HCT116 (cell line): ENCODE results near the gene AGK. TPM values are rescaled to one million over a fixed set of nuclear protein-coding genes. Genes with fewer than 3 reads are reported as not detected.

Experiments used
- ATAC-seq: fragments of 200-7000 bp; cut with Tn5 transposase; 2 replicates; pipeline ENCODE4 v1.9.1; 2020; ENCODE audit warnings: mild to moderate bottlenecking, moderate library complexity
- Bru-seq: library from RNA; stranded (reverse); fragments of 400-500 nt; gene quantifications from one replicate; lab custom pipeline; 2021; lab: Mats Ljungman, UMichigan
- BruChase-seq, 2 experiments: library from RNA; stranded (reverse); fragments of 400-500 nt; gene quantifications; one replicate each; lab custom pipeline; 2021; lab: Mats Ljungman, UMichigan
- BruUV-seq: library from RNA; stranded (reverse); fragments of 400-500 nt; replicated peaks from 2 replicates; lab custom pipeline; 2021; lab: Mats Ljungman, UMichigan
- CTCF ChIA-PET: fragments of 300-600 bp; sonication (Branson Sonifier 250); formaldehyde crosslinking; loops from one replicate; lab custom pipeline; 2021; ENCODE audit warnings: antibody characterized with exemption; lab: Charles Lee
- POLR2A ChIA-PET: fragments of 300-600, 350-600 bp; sonication (Branson Sonifier 250); formaldehyde crosslinking; loops from one replicate; lab custom pipeline; 2021; ENCODE audit warnings: antibody characterized with exemption; lab: Charles Lee
- RAD21 ChIA-PET, 2 experiments: fragments of 300-600 bp; sonication (Branson Sonifier 250); formaldehyde crosslinking; loops; one replicate each; lab custom pipeline; 2023; ENCODE audit warnings: low total read pairs in 2 of 2; ENCODE audit not compliant: uncharacterized antibody in 2 of 2, unreplicated experiment in 2 of 2, low non-redundant PET in 1 of 2; lab: Charles Lee
- DNase-seq: peaks from one replicate; pipeline ENCODE4 v3.0.0-alpha.2; 2010; ENCODE audit warnings: low read depth, low spot score
- H2AFZ ChIP-seq: fragments of 200-600 bp; shearing (Covaris generic), sonication (generic); 2 replicates; pipeline ENCODE4 v1.6.1; 2017; ENCODE audit warnings: low read depth, mixed run types, mixed read lengths, antibody characterized with exemption, low read length; ENCODE audit not compliant: poor library complexity, severe bottlenecking
- H3K27ac ChIP-seq: 2 replicates; pipeline ENCODE4 v1.5.1; 2012; ENCODE audit warnings: low read depth, low read length
- H3K27me3 ChIP-seq: fragments of 200-600 bp; sonication (generic); 2 replicates; pipeline ENCODE4 v1.6.1; 2016; ENCODE audit warnings: mixed run types, low read length, mixed read lengths; ENCODE audit not compliant: insufficient read depth
- H3K36me3 ChIP-seq, 2 experiments: fragments of 200-500 bp in 1 of 2; fragments of 200-600 bp in 1 of 2; sonication (Bioruptor generic) in 1 of 2; sonication (generic) in 1 of 2; 2 replicates each; pipeline versions ENCODE4 v1.5.1 to v1.6.1; 2014 to 2016; ENCODE audit warnings: low read length in 2 of 2, inconsistent platforms in 1 of 2, mixed read lengths in 1 of 2, mixed run types in 1 of 2; ENCODE audit not compliant: insufficient read depth in 2 of 2, control insufficient read depth in 1 of 2
- H3K4me1 ChIP-seq, 2 experiments: fragments of 200-600 bp in 1 of 2; sonication (generic) in 1 of 2; 2 replicates each; pipeline versions ENCODE4 v1.5.1 to v1.6.1; 2012 to 2017; ENCODE audit warnings: low read length in 2 of 2, inconsistent platforms in 1 of 2, mild to moderate bottlenecking in 1 of 2, mixed read lengths in 1 of 2, mixed run types in 1 of 2, moderate library complexity in 1 of 2; ENCODE audit not compliant: insufficient read depth in 2 of 2, control insufficient read depth in 1 of 2
- H3K4me2 ChIP-seq: fragments of 200-600 bp; sonication (generic); 2 replicates; pipeline ENCODE4 v1.6.1; 2017; ENCODE audit warnings: mixed run types, low read length, mixed read lengths
- H3K4me3 ChIP-seq, 2 experiments: fragments of 200-600 bp in 1 of 2; sonication (generic) in 1 of 2; replicated peaks in 1 of 2; 2 replicates each; pipeline ENCODE4 v1.5.1; 2011 to 2016; ENCODE audit warnings: low read length in 2 of 2, control low read depth in 1 of 2, low read depth in 1 of 2, mild to moderate bottlenecking in 1 of 2, mixed read lengths in 1 of 2, mixed run types in 1 of 2
- H3K79me2 ChIP-seq: fragments of 200-600 bp; sonication (generic); 2 replicates; pipeline ENCODE4 v1.6.1; 2017; ENCODE audit warnings: mild to moderate bottlenecking, mixed run types, low read length, moderate library complexity, mixed read lengths; ENCODE audit not compliant: insufficient read depth
- H3K9ac ChIP-seq: fragments of 200-600 bp; sonication (generic); 2 replicates; pipeline ENCODE4 v1.6.1; 2016; ENCODE audit warnings: low read length, mixed read lengths
- H3K9me2 ChIP-seq: fragments of 200-600 bp; sonication (generic), shearing (Covaris generic); 2 replicates; pipeline ENCODE4 v1.6.1; 2017; ENCODE audit warnings: mixed run types, mild to moderate bottlenecking, moderate library complexity; ENCODE audit not compliant: insufficient read depth
- H3K9me3 ChIP-seq, 2 experiments: fragments of 200-500 bp in 1 of 2; fragments of 200-600 bp in 1 of 2; sonication (Bioruptor generic) in 1 of 2; sonication (generic) in 1 of 2; 2 replicates each; pipeline ENCODE4 v1.6.1; 2014 to 2017; ENCODE audit warnings: low read length in 2 of 2, mixed read lengths in 2 of 2, inconsistent platforms in 1 of 2, low read depth in 1 of 2, mild to moderate bottlenecking in 1 of 2, mixed run types in 1 of 2, moderate library complexity in 1 of 2; ENCODE audit not compliant: control insufficient read depth in 1 of 2, insufficient read depth in 1 of 2
- H4K20me1 ChIP-seq: fragments of 200-600 bp; sonication (generic), shearing (Covaris generic); 2 replicates; pipeline ENCODE4 v1.6.1; 2017; ENCODE audit warnings: mixed run types, mild to moderate bottlenecking, moderate library complexity; ENCODE audit not compliant: insufficient read depth
- CBX3 ChIP-seq: IDR thresholded peaks from 2 replicates; pipeline ENCODE4 v1.6.1; 2012; ENCODE audit warnings: low read depth
- CEBPB ChIP-seq: IDR thresholded peaks from 2 replicates; pipeline ENCODE4 v1.6.1; 2012; ENCODE audit warnings: low read depth
- ELF1 ChIP-seq: IDR thresholded peaks from 2 replicates; pipeline ENCODE4 v1.6.1; 2012; ENCODE audit warnings: low read depth, borderline replicate concordance
- EZH2phosphoT487 ChIP-seq: fragments of 200-600 bp; IDR thresholded peaks from 2 replicates; pipeline ENCODE4 v1.6.1; 2018; ENCODE audit warnings: antibody characterized with exemption, borderline replicate concordance
- FOSL1 ChIP-seq: IDR thresholded peaks from 2 replicates; pipeline ENCODE4 v1.6.1; 2012; ENCODE audit warnings: low read depth
- MAX ChIP-seq: IDR thresholded peaks from 2 replicates; pipeline ENCODE4 v1.6.1; 2012
- POLR2A ChIP-seq: IDR thresholded peaks from 2 replicates; pipeline ENCODE4 v1.7.0; 2011; ENCODE audit warnings: borderline replicate concordance; ENCODE audit not compliant: insufficient read depth, insufficient read length; ENCODE audit errors: extremely low read depth
- POLR2AphosphoS5 ChIP-seq: IDR thresholded peaks from 2 replicates; pipeline ENCODE4 v1.6.1; 2011; ENCODE audit warnings: mild to moderate bottlenecking, low read depth, low read length, moderate library complexity
- SIN3A ChIP-seq: IDR thresholded peaks from 2 replicates; pipeline ENCODE4 v1.6.1; 2012; ENCODE audit warnings: low read depth
- SP1 ChIP-seq: IDR thresholded peaks from 2 replicates; pipeline ENCODE4 v1.6.1; 2012; ENCODE audit warnings: low read depth
- SRF ChIP-seq: IDR thresholded peaks from 2 replicates; pipeline ENCODE4 v1.6.1; 2012; ENCODE audit warnings: low read depth
- YY1 ChIP-seq: IDR thresholded peaks from 2 replicates; pipeline ENCODE4 v1.6.1; 2011; ENCODE audit warnings: low read length, low read depth, moderate library complexity, mild to moderate bottlenecking; ENCODE audit not compliant: insufficient replicate concordance; ENCODE audit errors: extremely low read depth
- ZBTB33 ChIP-seq: IDR thresholded peaks from 2 replicates; pipeline ENCODE4 v1.6.1; 2011; ENCODE audit warnings: mild to moderate bottlenecking, low read length, moderate library complexity; ENCODE audit not compliant: insufficient replicate concordance; ENCODE audit errors: extremely low read depth
- ZFX ChIP-seq: fragments of 450-650 bp; IDR thresholded peaks from 2 replicates; pipeline ENCODE4 v1.6.1; 2017
- ZNF274 ChIP-seq: fragments of 200-500 bp; sonication (Bioruptor generic); IDR thresholded peaks from 2 replicates; pipeline ENCODE4 v1.6.1; 2014; ENCODE audit warnings: mild to moderate bottlenecking, low read depth, low read length, inconsistent platforms
- intact Hi-C: fragments of 100-400 bp; cut with micrococcal nuclease; formaldehyde crosslinking; loops from 2 replicates; pipeline ENCODE4 v1.10.0; 2022
- long read RNA-seq: library from polyadenylated mRNA; unstranded; transcript quantifications from one replicate; pipeline ENCODE4 v2.0.0, GENCODE V29; 2021; ENCODE audit not compliant: unreplicated experiment
- polyA plus RNA-seq: library from polyadenylated mRNA; unstranded; fragments of >200 nt; gene quantifications from 2 replicates; pipeline ENCODE4 v1.2.1, GENCODE V29; 2012; ENCODE audit warnings: missing spikeins
- total RNA-seq: library from RNA; stranded (reverse); gene quantifications from one replicate; pipeline ENCODE4 v1.2.1, GENCODE V29; 2021; ENCODE audit not compliant: unreplicated experiment

AGK gene, protein sequence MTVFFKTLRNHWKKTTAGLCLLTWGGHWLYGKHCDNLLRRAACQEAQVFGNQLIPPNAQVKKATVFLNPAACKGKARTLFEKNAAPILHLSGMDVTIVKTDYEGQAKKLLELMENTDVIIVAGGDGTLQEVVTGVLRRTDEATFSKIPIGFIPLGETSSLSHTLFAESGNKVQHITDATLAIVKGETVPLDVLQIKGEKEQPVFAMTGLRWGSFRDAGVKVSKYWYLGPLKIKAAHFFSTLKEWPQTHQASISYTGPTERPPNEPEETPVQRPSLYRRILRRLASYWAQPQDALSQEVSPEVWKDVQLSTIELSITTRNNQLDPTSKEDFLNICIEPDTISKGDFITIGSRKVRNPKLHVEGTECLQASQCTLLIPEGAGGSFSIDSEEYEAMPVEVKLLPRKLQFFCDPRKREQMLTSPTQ
- 36.3 TPM for total RNA-seq
- polyA plus RNA-seq: 15.3 and 19.9 TPM in 2 replicates
- Bru-seq, nascent RNA: percentile 75 among the genes with signal in this experiment
- BruChase-seq, experiment 1, labeled RNA remaining after a 6-hour chase: percentile 67 among the genes with signal in this experiment
- percentile 71 among the genes with signal in this experiment for BruChase-seq, experiment 2, labeled RNA remaining after a 2-hour chase
- long read RNA-seq, transcript AGK-201 (16 exons, 3,849 nt): major isoform, 15 of 48 reads
- long read RNA-seq, partial matches to known transcripts: 16 of 48 reads
- long read RNA-seq, other reads (novel, unspliced or antisense): 14 of 48 reads

- ChIA-PET POLR2A (interaction anchor here (0.5 to 1.0 kb wide), 2 partner anchors 19 to 537 kb away, joined by 3 to 6 read pairs; partner anchors contain the start of gene MRPS33), CTCF (no interaction called here), RAD21 (interaction anchor here in 1 of 2 experiments (1.0 kb wide), 1 partner anchor 101 kb away, joined by 3 read pairs; no protein-coding TSS in a partner anchor)
- peak; percentile 52 for DNase-seq
- Histone ChIP-seq H3K36me3 (peaks cover 0 to 4% of the 10 kb centered on the region in 2 experiments; a peak in 1 of 4 replicates), H3K27me3 (no peaks in the 10 kb centered on the region), H3K9me2 (no peaks in the 10 kb centered on the region), H3K4me2 (peak within 1 kb of the TSS; percentile 86), H3K9ac (peak within 1 kb of the TSS; percentile 80), H4K20me1 (no peaks in the 10 kb centered on the region), H3K9me3 (no peaks in the 10 kb centered on the region), H3K27ac (peak within 1 kb of the TSS; percentile 58; the same call in 1 of the 2 replicates), H3K4me1 (peaks cover 4 to 15% of the 10 kb centered on the region in 2 experiments; a peak in 2 of 4 replicates), H3K79me2 (peaks cover 22% of the 10 kb centered on the region), H3K4me3 (peak within 1 kb of the TSS; percentile 83 to 85), H2AFZ (peak within 1 kb of the TSS; percentile 97)
- ATAC-seq: peak; percentile 96
- TF ChIP-seq CBX3 (peak; percentile 93; the same call in 1 of the 2 replicates), SIN3A (peak; percentile 76; the same call in 1 of the 2 replicates), ZNF274 (no peak), POLR2A (peak; percentile 86), POLR2AphosphoS5 (peak; percentile 98), FOSL1 (no peak), YY1 (peak; percentile 82), ZBTB33 (peak; percentile 44), ELF1 (no peak), MAX (peak; percentile 74), CEBPB (peak; percentile 50; the same call in 1 of the 2 replicates), SRF (peak; percentile 55; the same call in 1 of the 2 replicates), EZH2phosphoT487 (no peak), SP1 (peak; percentile 64), ZFX (peak; percentile 90)
- BruUV-seq: no TSS peak
- intact Hi-C loops: loop anchor here (10.0 kb wide), 1 partner anchor 184 kb away; the partner anchor contains the start of gene SSBP1
These were observed at the start of gene AGK for GRCh38 chr7:141551094-141551781. TSS of gene AGK (plus strand) at chr7:141551410. CDS start at chr7:141555467, 4,057 bp downstream.
